Cardiac septum (tissue), 1 donor: ENCODE results near the gene DHODH. TPM values are rescaled to one million over a fixed set of nuclear protein-coding genes. Genes with fewer than 3 reads are reported as not detected.

ENCODE experiments used
- total RNA-seq: library from RNA; stranded (reverse); fragmentation: NEBNext Ultra II Directional; extraction: Animal tissue kit (Norgen Biotek cat#: 25700); gene quantifications from one replicate; pipeline ENCODE4 v1.2.1, GENCODE V29; 2021
- donor health status: DM: no; HTN: no; CAD: no.

DHODH gene
- total RNA-seq, 1 donor from 2014 or later = 7.3 TPM

Other genes starting within 250 kb of the DHODH start
- gene AP1G1, start 199.9 kb upstream of the DHODH start, total RNA-seq = 39.2 TPM
- 22.9 TPM for gene ATXN1L, start 162.8 kb upstream of the DHODH start, total RNA-seq
- gene ZNF821, start 124.6 kb upstream of the DHODH start, total RNA-seq = 7.2 TPM
- gene IST1, start 113.2 kb upstream of the DHODH start, total RNA-seq = 111 TPM
- gene PKD1L3, start 8.3 kb upstream of the DHODH start, total RNA-seq = not detected
- 8.3 TPM for gene HP, start 45.8 kb downstream of the DHODH start, total RNA-seq
- gene HPR, start 54.5 kb downstream of the DHODH start, total RNA-seq = 37.3 TPM
- 5.8 TPM for gene TXNL4B, start 84.9 kb downstream of the DHODH start, total RNA-seq
- 41.2 TPM for gene DHX38, start 85.1 kb downstream of the DHODH start, total RNA-seq
- gene PMFBP1, start 163.4 kb downstream of the DHODH start, total RNA-seq = 0.08 TPM